HG02870 (cell line): ENCODE data around the gene TNFRSF8.

Experiments used
- ATAC-seq: cut with Tn5 transposase; IDR thresholded peaks from one replicate; pipeline ENCODE4 v1.9.1; 2021; ENCODE audit warnings: mild to moderate bottlenecking, moderate library complexity; ENCODE audit not compliant: unreplicated experiment

The TNFRSF8 gene

GRCh38 chr1:12172042-12172851 lies 109.1 kb downstream of the TNFRSF8 start:
- no peak for ATAC-seq

GRCh38 chr1:12173041-12173509 lies 110.0 kb downstream of the TNFRSF8 start:
- ATAC-seq: no peak

- ATAC-seq: no peak
These were observed 110.6 kb downstream of the TNFRSF8 start for GRCh38 chr1:12173631-12174121.

- ATAC-seq: no peak
These were observed 112.1 kb downstream of the TNFRSF8 start for GRCh38 chr1:12174924-12175810.

GRCh38 chr1:12176298-12177118 lies 113.4 kb downstream of the TNFRSF8 start:
- ATAC-seq: no peak

- ATAC-seq: no peak
These were observed 114.3 kb downstream of the TNFRSF8 start for GRCh38 chr1:12177156-12177998.

- ATAC-seq: no peak
These were observed 114.9 kb downstream of the TNFRSF8 start for GRCh38 chr1:12177999-12178441.

- no peak for ATAC-seq
These were observed 115.4 kb downstream of the TNFRSF8 start for GRCh38 chr1:12178511-12178910.

GRCh38 chr1:12179111-12179519 lies 116.0 kb downstream of the TNFRSF8 start:
- ATAC-seq: no peak

- ATAC-seq: no peak
These were observed 116.6 kb downstream of the TNFRSF8 start for GRCh38 chr1:12179676-12180075.

GRCh38 chr1:12180315-12180714 lies 117.2 kb downstream of the TNFRSF8 start:
- no peak for ATAC-seq

- no peak for ATAC-seq
These were observed 117.8 kb downstream of the TNFRSF8 start for GRCh38 chr1:12180903-12181302.

GRCh38 chr1:12181568-12181967 lies 118.5 kb downstream of the TNFRSF8 start:
- no peak for ATAC-seq

- ATAC-seq: no peak
These were observed 119.4 kb downstream of the TNFRSF8 start for GRCh38 chr1:12182410-12182984.

GRCh38 chr1:12183095-12183794 lies 120.1 kb downstream of the TNFRSF8 start:
- ATAC-seq: no peak

- no peak for ATAC-seq
These were observed 121.0 kb downstream of the TNFRSF8 start for GRCh38 chr1:12184008-12184681.

GRCh38 chr1:12185036-12185917 lies 122.2 kb downstream of the TNFRSF8 start:
- ATAC-seq: no peak
